ENCODE measurements around the gene LCN6.

- TF ChIP-seq YY1 (IDR thresholded peaks at IDR 0.05; ENCODE audit: insufficient read depth, insufficient read length) (no peak), ZNF274 (IDR thresholded peaks at IDR 0.05; ENCODE audit: low read depth, low read length) (no peak), SUZ12 (IDR thresholded peaks at IDR 0.05; ENCODE audit: extremely low read depth, insufficient read depth, insufficient read length) (no peak)
Measured at GRCh38 chr9:136774416-136775045, 26.2 kb upstream of the LCN6 start.

Data from NT2/D1 (cell line).